HG03175 (cell line): ENCODE results near the gene SAMD3.
"Not testable (repeated sequence)": the region's sequence is repeated elsewhere in the genome, so short reads cannot be mapped to it uniquely, and the experiment has no call there.

Experiments used
- ATAC-seq: cut with Tn5 transposase; IDR thresholded peaks from one replicate; pipeline ENCODE4 v1.9.1; 2021; ENCODE audit warnings: mild to moderate bottlenecking, moderate library complexity; ENCODE audit not compliant: unreplicated experiment

The SAMD3 gene, protein sequence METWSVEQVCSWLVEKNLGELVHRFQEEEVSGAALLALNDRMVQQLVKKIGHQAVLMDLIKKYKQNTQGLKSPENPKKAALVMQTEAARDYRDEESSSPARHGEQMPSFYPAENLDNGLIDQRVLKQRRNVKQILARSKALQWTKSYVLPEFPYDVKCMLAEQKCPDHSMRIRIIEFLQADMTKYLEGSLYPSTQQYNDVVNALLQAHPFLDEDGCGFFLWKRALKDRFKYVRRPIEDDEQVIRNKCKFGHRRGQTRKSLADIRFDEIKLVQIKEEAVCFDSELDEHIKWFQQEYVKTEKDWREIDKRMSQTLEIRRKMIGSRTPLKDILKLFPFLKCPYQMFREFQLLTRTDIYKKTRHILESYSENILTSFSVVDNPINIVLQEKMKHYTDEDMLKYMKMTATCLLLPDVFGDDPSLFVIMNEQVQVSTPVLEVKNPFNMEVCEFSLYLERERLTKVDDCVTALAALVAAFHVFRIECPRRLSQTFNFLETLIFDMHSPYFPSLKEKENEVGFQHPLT

DNA sequence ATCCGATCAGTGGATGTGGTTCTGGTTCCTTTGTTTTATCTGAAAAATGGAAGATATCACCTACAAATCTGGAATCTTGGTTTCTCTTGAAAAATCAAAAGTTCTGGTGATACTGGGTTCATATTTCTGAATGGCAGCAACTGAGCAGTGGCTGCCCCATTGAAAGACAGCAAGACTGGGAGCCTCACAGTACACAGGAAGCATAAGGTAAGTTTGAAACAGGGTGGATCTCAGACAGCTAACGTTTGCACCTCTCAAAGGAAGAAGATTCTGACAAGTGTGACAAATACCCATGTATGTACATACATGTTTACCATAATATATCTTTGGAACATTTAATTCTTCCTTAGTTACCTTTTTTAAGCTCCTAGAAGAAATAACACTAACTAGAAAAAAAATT is at the start of gene SAMD3:
TSS of gene SAMD3 (minus strand) at position 177 of the 400 bp plus-strand sequence. CDS start 7,678 bp downstream, outside the sequence.
- ATAC-seq: no peak

DNA sequence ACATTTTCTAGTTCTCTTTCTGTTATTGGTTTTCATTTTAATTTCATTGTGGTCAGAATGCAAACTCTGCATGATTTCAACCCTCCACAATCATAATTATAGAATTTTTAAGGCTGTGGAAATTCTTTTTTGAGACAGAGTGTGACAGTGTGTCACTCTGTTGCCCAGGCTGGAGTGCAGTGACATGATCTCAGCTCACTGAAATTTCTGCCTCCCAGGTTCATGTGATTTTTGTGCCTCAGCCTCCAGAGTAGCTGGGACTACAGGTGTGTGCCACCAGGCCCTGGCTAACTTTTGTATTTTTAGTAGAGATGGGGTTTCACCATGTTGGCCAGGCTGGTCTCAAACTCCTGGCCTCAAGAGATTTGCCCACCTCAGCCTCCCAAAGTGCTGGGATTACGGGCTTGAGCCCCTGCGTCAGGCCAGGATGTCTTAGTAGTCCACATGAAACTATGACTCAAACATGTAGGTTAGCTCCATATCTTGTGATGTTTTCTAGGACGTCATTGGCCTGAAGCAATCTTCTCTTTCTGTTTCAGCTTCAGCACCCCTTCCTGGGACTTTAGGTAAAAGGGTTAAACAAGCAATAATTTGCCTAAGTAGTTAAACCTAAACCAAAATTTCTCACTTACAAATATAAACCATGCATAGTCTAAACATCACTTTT is 47.4 kb upstream of the SAMD3 start:
- peak; percentile 76 for ATAC-seq

DNA sequence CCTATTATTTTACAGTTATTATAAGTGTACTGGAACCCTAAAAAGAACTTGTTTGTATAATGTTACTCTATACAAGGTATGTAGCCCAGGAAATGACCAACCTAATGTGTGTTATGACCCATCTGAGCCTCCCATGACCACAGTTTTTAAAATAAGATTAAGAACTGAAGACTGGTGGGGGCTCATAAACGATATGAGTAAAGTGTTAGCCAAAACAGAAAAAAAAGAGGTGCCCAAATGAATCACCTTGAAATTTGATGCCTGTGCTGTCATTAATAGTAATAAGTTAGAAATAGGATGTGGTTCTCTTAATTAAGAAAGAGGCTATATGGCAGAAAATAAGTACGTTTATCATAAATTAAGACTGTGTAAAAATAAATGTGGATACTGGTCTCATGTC is 42.8 kb upstream of the SAMD3 start:
- not testable (repeated sequence) for ATAC-seq

DNA sequence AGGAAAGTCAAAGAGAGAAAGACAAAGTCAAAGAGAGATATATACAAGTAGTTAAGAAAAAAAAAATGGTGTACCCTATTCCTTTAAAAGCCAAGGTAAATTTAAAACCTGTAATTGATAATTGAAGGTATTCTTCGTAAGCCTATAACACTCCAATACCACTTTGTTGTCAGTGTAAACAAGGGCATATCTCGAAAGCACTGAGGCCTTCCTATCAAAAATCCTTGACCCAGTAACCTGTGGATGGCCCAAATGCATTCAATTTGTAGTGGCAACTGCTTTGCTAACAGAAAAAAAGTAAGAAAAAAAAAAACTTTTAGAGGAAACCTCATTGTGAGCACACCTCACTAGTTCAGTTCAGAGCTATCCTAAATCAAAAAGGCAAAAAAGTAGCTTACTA is 39.3 kb upstream of the SAMD3 start:
- no peak for ATAC-seq

- ATAC-seq: not testable (repeated sequence)
Measured at GRCh38 chr6:130261558-130261957, 38.8 kb upstream of the SAMD3 start.

GRCh38 chr6:130260614-130261241 is 38.0 kb upstream of the SAMD3 start:
- ATAC-seq: peak; percentile 48

- ATAC-seq: peak; percentile 68
Measured at GRCh38 chr6:130260050-130260462, 37.3 kb upstream of the SAMD3 start.

DNA sequence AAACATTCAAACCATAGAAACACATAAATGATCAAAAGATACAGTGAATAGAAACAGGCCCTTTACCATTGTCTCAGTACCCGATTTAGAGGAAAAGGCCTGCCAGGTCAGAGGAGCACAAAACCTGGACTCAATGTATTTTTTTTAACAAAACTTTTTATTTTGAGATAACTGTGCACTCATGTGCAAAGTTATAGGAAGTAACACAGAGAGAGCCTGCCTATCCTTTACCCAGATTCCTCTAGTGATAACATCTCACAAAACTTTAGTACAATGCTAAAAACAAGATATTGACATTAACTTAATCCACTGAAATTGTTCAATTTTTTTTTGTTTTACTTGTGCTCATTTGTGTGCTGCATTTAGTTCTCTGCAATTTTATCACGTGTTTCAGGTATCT is 36.8 kb upstream of the SAMD3 start:
- peak; percentile 31 for ATAC-seq

GRCh38 chr6:130259140-130259539 is 36.4 kb upstream of the SAMD3 start:
- ATAC-seq: no peak

GRCh38 chr6:130252527-130253237 is 29.9 kb upstream of the SAMD3 start:
- ATAC-seq: no peak

DNA sequence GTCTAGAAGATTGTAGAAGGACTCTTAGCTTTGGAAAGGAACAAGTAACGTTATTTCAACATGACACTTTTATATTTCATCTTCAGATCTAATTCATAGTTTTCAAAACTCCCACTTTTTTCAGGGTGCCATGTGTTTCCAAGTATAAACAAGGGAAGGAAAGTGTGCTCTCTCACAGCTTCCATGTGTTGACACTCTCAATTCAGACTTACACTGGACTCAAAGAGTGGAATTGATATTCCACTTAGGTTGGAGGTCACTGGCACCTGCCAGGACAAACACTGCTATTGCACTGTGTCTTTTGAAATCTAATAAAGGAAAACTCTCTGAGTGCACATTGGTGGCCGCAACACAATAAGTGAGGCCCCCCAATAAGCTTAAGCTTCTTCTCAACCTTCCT is 22.5 kb upstream of the SAMD3 start:
- ATAC-seq: no peak

- no peak for ATAC-seq
Measured at GRCh38 chr6:130244728-130245127, 22.0 kb upstream of the SAMD3 start.

DNA sequence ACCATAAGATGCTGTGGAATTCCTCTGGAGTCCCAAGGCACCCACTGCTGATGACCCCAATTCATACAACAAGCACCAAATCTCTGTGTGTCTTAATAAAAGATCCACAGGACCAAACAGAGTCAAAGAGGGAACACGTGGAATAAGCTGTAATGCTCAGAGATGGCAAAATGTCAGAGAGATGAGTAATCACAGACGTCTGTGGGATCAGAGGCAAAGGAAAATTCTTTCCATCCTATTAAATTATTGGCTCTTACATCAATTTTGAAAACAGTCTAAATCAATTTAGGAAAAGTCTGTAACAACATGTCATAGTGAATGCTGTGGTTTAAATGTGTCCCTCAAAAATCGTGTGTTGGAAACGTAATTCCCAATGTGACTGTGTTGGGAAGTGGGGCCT is 17.5 kb upstream of the SAMD3 start:
- no peak for ATAC-seq

- no peak for ATAC-seq
Measured at GRCh38 chr6:130239755-130240154, 17.0 kb upstream of the SAMD3 start.

DNA sequence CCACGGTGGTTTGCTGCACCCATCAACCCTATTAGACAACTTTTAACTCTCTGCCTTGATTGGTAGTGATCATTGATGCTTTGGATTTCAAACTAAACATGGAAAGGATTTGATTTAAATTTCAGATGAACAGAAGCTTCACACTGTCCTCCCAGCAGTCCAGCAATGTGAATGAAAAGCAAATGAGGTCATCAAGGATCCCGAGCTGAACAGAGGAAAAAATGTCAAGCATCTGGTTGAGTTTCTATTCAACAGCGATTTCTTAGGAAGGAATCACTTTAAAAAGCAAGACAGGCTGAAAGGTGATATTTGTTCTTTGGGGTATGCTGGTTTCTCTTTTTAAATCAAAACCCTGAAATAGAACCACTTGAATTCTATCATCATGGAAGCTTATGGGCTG is 10.6 kb upstream of the SAMD3 start:
- no peak for ATAC-seq

DNA sequence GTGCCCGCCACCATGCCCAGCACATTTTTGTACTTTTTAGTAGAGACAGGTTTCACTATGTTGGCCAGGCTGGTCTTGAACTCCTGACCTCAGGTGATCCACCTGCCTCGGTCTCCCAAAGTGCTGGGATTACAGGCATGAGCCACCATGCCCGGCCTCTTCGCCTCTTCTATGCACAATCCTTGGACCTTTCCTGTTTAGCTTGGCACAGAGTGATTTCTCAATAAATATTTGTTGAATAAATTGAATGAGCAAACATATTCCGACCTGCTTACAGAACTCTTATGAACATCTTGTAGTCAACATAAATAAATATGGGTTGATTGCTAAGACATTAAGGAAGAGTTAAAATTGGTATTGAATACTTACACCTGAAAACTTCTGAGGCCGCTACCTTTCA is 7.8 kb upstream of the SAMD3 start:
- ATAC-seq: not testable (repeated sequence)

GRCh38 chr6:130229645-130230044 is 6.9 kb upstream of the SAMD3 start:
- no peak for ATAC-seq

GRCh38 chr6:130223508-130223907 is 757 bp upstream of the SAMD3 start:
- ATAC-seq: peak; percentile 94

- ATAC-seq: no peak
Measured at GRCh38 chr6:130218134-130218533, 4.6 kb downstream of the SAMD3 start.

GRCh38 chr6:130216620-130217019 is 6.1 kb downstream of the SAMD3 start:
- ATAC-seq: no peak

GRCh38 chr6:130215526-130215925 is 7.2 kb downstream of the SAMD3 start:
- no peak for ATAC-seq
